ENCODE data around the gene MCEMP1. TPM values are rescaled to one million over a fixed set of nuclear protein-coding genes. Genes with fewer than 3 reads are reported as not detected.

The MCEMP1 gene
- total and polyA plus RNA-seq, 2 donors = 0.28 to 1.6 TPM

GRCh38 chr19:7648265-7649014 lies 28.4 kb upstream of the MCEMP1 start:
- H3K4me3 ChIP-seq (ENCODE audit: low read length in 2 of 2) = no peak overlapping the region
- no peak overlapping the region for H3K27ac ChIP-seq (ENCODE audit: low read depth in 1 of 2, low read length in 1 of 2)
- no peak for DNase-seq (ENCODE audit: low read depth in 6 of 9, low spot score in 9 of 9)
- H3K4me1 ChIP-seq (ENCODE audit: control insufficient read depth in 2 of 2, insufficient read depth in 2 of 2, low read length in 2 of 2) = peaks cover 23 to 77% of the 10 kb centered on the region in 2 donors
- H3K9me3 ChIP-seq (ENCODE audit: control insufficient read depth in 2 of 2, insufficient read depth in 1 of 2, low read length in 1 of 2) = peaks cover 0 to 20% of the 10 kb centered on the region in 2 donors
- 93% methylated on average over 15 of the region's 15 CpGs for WGBS
- H3K27me3 ChIP-seq (ENCODE audit: control insufficient read depth in 2 of 2, insufficient read depth in 1 of 2, low read length in 1 of 2) = peaks cover 0 to 6% of the 10 kb centered on the region in 2 donors
- peaks cover 36 to 38% of the 10 kb centered on the region in 2 donors for H3K36me3 ChIP-seq (ENCODE audit: control insufficient read depth in 2 of 2, insufficient read depth in 2 of 2, low read length in 1 of 2)

GRCh38 chr19:7650148-7650547 lies 26.7 kb upstream of the MCEMP1 start:
- Histone ChIP-seq H3K4me3 (ENCODE audit: low read length in 2 of 2) (no peak overlapping the region), H3K4me1 (ENCODE audit: control insufficient read depth in 2 of 2, insufficient read depth in 2 of 2, low read length in 2 of 2) (peaks cover 21 to 62% of the 10 kb centered on the region in 2 donors), H3K36me3 (ENCODE audit: control insufficient read depth in 2 of 2, insufficient read depth in 2 of 2, low read length in 1 of 2) (peaks cover 26 to 28% of the 10 kb centered on the region in 2 donors), H3K9me3 (ENCODE audit: control insufficient read depth in 2 of 2, insufficient read depth in 1 of 2, low read length in 1 of 2) (peaks cover 0 to 4% of the 10 kb centered on the region in 2 donors), H3K27ac (ENCODE audit: low read depth in 1 of 2, low read length in 1 of 2) (peak overlapping the region in 1 of 2 donors; percentile 11), H3K27me3 (ENCODE audit: control insufficient read depth in 2 of 2, insufficient read depth in 1 of 2, low read length in 1 of 2) (peaks cover 0 to 6% of the 10 kb centered on the region in 2 donors)
- no peak for DNase-seq (ENCODE audit: low read depth in 6 of 9, low spot score in 9 of 9)
- WGBS = 58% methylated on average over 2 of the region's 2 CpGs

- H3K9me3 ChIP-seq (ENCODE audit: control insufficient read depth in 2 of 2, insufficient read depth in 1 of 2, low read length in 1 of 2) = peaks cover 0 to 9% of the 10 kb centered on the region in 2 donors
- DNase-seq (ENCODE audit: low read depth in 6 of 9, low spot score in 9 of 9) = peak; percentile 75 to 96 (median 93)
- peak overlapping the region; percentile 3 to 22 for H3K4me3 ChIP-seq (ENCODE audit: low read length in 2 of 2)
- H3K4me1 ChIP-seq (ENCODE audit: control insufficient read depth in 2 of 2, insufficient read depth in 2 of 2, low read length in 2 of 2) = peaks cover 14 to 55% of the 10 kb centered on the region in 2 donors
- WGBS = 6% methylated on average over 28 of the region's 28 CpGs
- H3K27ac ChIP-seq (ENCODE audit: low read depth in 1 of 2, low read length in 1 of 2) = peak overlapping the region; percentile 97 to 99
- H3K27me3 ChIP-seq (ENCODE audit: control insufficient read depth in 2 of 2, insufficient read depth in 1 of 2, low read length in 1 of 2) = peaks cover 0 to 6% of the 10 kb centered on the region in 2 donors
- peaks cover 9 to 13% of the 10 kb centered on the region in 2 donors for H3K36me3 ChIP-seq (ENCODE audit: control insufficient read depth in 2 of 2, insufficient read depth in 2 of 2, low read length in 1 of 2)
Observed at GRCh38 chr19:7652061-7652641, 24.7 kb upstream of the MCEMP1 start.

- H3K36me3 ChIP-seq (ENCODE audit: control insufficient read depth in 2 of 2, insufficient read depth in 2 of 2, low read length in 1 of 2) = no peaks in the 10 kb centered on the region
- H3K4me1 ChIP-seq (ENCODE audit: control insufficient read depth in 2 of 2, insufficient read depth in 2 of 2, low read length in 2 of 2) = peaks cover 32 to 74% of the 10 kb centered on the region in 2 donors
- peaks cover 0 to 6% of the 10 kb centered on the region in 2 donors for H3K27me3 ChIP-seq (ENCODE audit: control insufficient read depth in 2 of 2, insufficient read depth in 1 of 2, low read length in 1 of 2)
- 94% methylated on average over 8 of the region's 8 CpGs for whole genome bisulfite sequencing
- peaks cover 0 to 9% of the 10 kb centered on the region in 2 donors for H3K9me3 ChIP-seq (ENCODE audit: control insufficient read depth in 2 of 2, insufficient read depth in 1 of 2, low read length in 1 of 2)
- no peak overlapping the region for H3K4me3 ChIP-seq (ENCODE audit: low read length in 2 of 2)
- no peak overlapping the region for H3K27ac ChIP-seq (ENCODE audit: low read depth in 1 of 2, low read length in 1 of 2)
- DNase-seq (ENCODE audit: low read depth in 6 of 9, low spot score in 9 of 9) = no peak
Observed at GRCh38 chr19:7654401-7654800, 22.5 kb upstream of the MCEMP1 start.

GRCh38 chr19:7655581-7655980 lies 21.3 kb upstream of the MCEMP1 start:
- Histone ChIP-seq H3K4me3 (ENCODE audit: low read length in 2 of 2) (no peak overlapping the region), H3K9me3 (ENCODE audit: control insufficient read depth in 2 of 2, insufficient read depth in 1 of 2, low read length in 1 of 2) (peaks cover 0 to 9% of the 10 kb centered on the region in 2 donors), H3K4me1 (ENCODE audit: control insufficient read depth in 2 of 2, insufficient read depth in 2 of 2, low read length in 2 of 2) (peaks cover 28 to 62% of the 10 kb centered on the region in 2 donors), H3K27ac (ENCODE audit: low read depth in 1 of 2, low read length in 1 of 2) (no peak overlapping the region), H3K36me3 (ENCODE audit: control insufficient read depth in 2 of 2, insufficient read depth in 2 of 2, low read length in 1 of 2) (no peaks in the 10 kb centered on the region), H3K27me3 (ENCODE audit: control insufficient read depth in 2 of 2, insufficient read depth in 1 of 2, low read length in 1 of 2) (peaks cover 0 to 4% of the 10 kb centered on the region in 2 donors)
- DNase-seq (ENCODE audit: low read depth in 6 of 9, low spot score in 9 of 9) = no peak
- 76% methylated on average over 8 of the region's 8 CpGs for WGBS

GRCh38 chr19:7657131-7657751 lies 19.6 kb upstream of the MCEMP1 start:
- Histone ChIP-seq H3K27ac (ENCODE audit: low read depth in 1 of 2, low read length in 1 of 2) (peak overlapping the region; percentile 68 to 100), H3K4me3 (ENCODE audit: low read length in 2 of 2) (no peak overlapping the region), H3K4me1 (ENCODE audit: control insufficient read depth in 2 of 2, insufficient read depth in 2 of 2, low read length in 2 of 2) (peaks cover 27 to 46% of the 10 kb centered on the region in 2 donors), H3K36me3 (ENCODE audit: control insufficient read depth in 2 of 2, insufficient read depth in 2 of 2, low read length in 1 of 2) (no peaks in the 10 kb centered on the region), H3K27me3 (ENCODE audit: control insufficient read depth in 2 of 2, insufficient read depth in 1 of 2, low read length in 1 of 2) (no peaks in the 10 kb centered on the region), H3K9me3 (ENCODE audit: control insufficient read depth in 2 of 2, insufficient read depth in 1 of 2, low read length in 1 of 2) (peaks cover 0 to 9% of the 10 kb centered on the region in 2 donors)
- DNase-seq (ENCODE audit: low read depth in 6 of 9, low spot score in 9 of 9) = peak in 1 of 9 donors; percentile 58
- 48% methylated on average over 14 of the region's 14 CpGs for WGBS

- peak in 8 of 9 donors; percentile 70 to 96 (median 89) for DNase-seq (ENCODE audit: low read depth in 6 of 9, low spot score in 9 of 9)
- 27% methylated on average over 9 of the region's 9 CpGs for WGBS
- no peaks in the 10 kb centered on the region for H3K36me3 ChIP-seq (ENCODE audit: control insufficient read depth in 2 of 2, insufficient read depth in 2 of 2, low read length in 1 of 2)
- peak overlapping the region; percentile 95 to 100 for H3K27ac ChIP-seq (ENCODE audit: low read depth in 1 of 2, low read length in 1 of 2)
- H3K27me3 ChIP-seq (ENCODE audit: control insufficient read depth in 2 of 2, insufficient read depth in 1 of 2, low read length in 1 of 2) = no peaks in the 10 kb centered on the region
- H3K4me1 ChIP-seq (ENCODE audit: control insufficient read depth in 2 of 2, insufficient read depth in 2 of 2, low read length in 2 of 2) = peaks cover 19 to 36% of the 10 kb centered on the region in 2 donors
- H3K9me3 ChIP-seq (ENCODE audit: control insufficient read depth in 2 of 2, insufficient read depth in 1 of 2, low read length in 1 of 2) = peaks cover 0 to 6% of the 10 kb centered on the region in 2 donors
- H3K4me3 ChIP-seq (ENCODE audit: low read length in 2 of 2) = peak overlapping the region; percentile 38 to 39
Observed at GRCh38 chr19:7658219-7658686, 18.6 kb upstream of the MCEMP1 start.

GRCh38 chr19:7661744-7662538 lies 14.9 kb upstream of the MCEMP1 start:
- no peak for DNase-seq (ENCODE audit: low read depth in 6 of 9, low spot score in 9 of 9)
- Histone ChIP-seq H3K36me3 (ENCODE audit: control insufficient read depth in 2 of 2, insufficient read depth in 2 of 2, low read length in 1 of 2) (no peaks in the 10 kb centered on the region), H3K27ac (ENCODE audit: low read depth in 1 of 2, low read length in 1 of 2) (no peak overlapping the region), H3K9me3 (ENCODE audit: control insufficient read depth in 2 of 2, insufficient read depth in 1 of 2, low read length in 1 of 2) (no peaks in the 10 kb centered on the region), H3K4me3 (ENCODE audit: low read length in 2 of 2) (no peak overlapping the region), H3K27me3 (ENCODE audit: control insufficient read depth in 2 of 2, insufficient read depth in 1 of 2, low read length in 1 of 2) (no peaks in the 10 kb centered on the region), H3K4me1 (ENCODE audit: control insufficient read depth in 2 of 2, insufficient read depth in 2 of 2, low read length in 2 of 2) (peaks cover 19 to 25% of the 10 kb centered on the region in 2 donors)
- 85% methylated on average over 8 of the region's 8 CpGs for WGBS

Data from thymus (tissue), 11 donors.